Measurements from ENCODE around the gene C4A. TPM values are rescaled to one million over a fixed set of nuclear protein-coding genes. Genes with fewer than 3 reads are reported as not detected.
A peak's percentile ranks its signal among the peaks of the same experiment; 100 is the strongest.

The C4A gene
- total and polyA plus RNA-seq, 2 of the 13 experiments (the other 11 are each of a cell fraction or from before 2014, with no cell fraction given), result 165 to 478 TPM

DNA sequence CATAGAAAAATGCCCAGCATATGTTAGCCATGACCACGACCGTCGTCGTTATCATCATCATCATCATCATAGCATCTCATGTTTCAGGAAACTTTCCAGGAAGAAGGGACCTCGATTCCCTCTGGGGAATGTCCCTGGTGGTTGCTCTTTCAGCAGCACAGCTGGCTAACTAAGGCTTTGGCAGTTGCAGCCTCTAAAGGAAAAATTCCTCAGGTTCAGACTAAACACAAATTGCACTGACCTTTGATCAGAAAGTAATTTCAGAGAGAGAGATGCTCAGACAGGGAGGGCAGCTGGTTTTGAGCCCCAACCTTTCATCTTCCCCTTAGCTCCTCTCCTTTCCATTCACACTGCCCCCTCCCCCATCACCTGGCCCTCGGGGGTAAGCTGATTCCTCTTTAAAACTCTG, 41.6 kb upstream of the C4A start (continued):
- TF ChIP-seq, protein P1, sequence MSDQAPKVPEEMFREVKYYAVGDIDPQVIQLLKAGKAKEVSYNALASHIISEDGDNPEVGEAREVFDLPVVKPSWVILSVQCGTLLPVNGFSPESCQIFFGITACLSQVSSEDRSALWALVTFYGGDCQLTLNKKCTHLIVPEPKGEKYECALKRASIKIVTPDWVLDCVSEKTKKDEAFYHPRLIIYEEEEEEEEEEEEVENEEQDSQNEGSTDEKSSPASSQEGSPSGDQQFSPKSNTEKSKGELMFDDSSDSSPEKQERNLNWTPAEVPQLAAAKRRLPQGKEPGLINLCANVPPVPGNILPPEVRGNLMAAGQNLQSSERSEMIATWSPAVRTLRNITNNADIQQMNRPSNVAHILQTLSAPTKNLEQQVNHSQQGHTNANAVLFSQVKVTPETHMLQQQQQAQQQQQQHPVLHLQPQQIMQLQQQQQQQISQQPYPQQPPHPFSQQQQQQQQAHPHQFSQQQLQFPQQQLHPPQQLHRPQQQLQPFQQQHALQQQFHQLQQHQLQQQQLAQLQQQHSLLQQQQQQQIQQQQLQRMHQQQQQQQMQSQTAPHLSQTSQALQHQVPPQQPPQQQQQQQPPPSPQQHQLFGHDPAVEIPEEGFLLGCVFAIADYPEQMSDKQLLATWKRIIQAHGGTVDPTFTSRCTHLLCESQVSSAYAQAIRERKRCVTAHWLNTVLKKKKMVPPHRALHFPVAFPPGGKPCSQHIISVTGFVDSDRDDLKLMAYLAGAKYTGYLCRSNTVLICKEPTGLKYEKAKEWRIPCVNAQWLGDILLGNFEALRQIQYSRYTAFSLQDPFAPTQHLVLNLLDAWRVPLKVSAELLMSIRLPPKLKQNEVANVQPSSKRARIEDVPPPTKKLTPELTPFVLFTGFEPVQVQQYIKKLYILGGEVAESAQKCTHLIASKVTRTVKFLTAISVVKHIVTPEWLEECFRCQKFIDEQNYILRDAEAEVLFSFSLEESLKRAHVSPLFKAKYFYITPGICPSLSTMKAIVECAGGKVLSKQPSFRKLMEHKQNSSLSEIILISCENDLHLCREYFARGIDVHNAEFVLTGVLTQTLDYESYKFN (CRISPR knock-in tag; conservative IDR thresholded peaks at IDR 0.05), result peak; percentile 57
- TF ChIP-seq KDM6A (CRISPR knock-in tag; IDR thresholded peaks at IDR 0.05; ENCODE audit: low read depth), result 0 out of 2 replicates have a peak, but pooled peaks have one; percentile 14
- no peak for TF ChIP-seq SNRNP70 (IDR thresholded peaks at IDR 0.05; ENCODE audit: low read depth, low read length)
- no peak for TF ChIP-seq ZNF343 (CRISPR knock-in tag; IDR thresholded peaks at IDR 0.05)
- TF ChIP-seq, protein P2, sequence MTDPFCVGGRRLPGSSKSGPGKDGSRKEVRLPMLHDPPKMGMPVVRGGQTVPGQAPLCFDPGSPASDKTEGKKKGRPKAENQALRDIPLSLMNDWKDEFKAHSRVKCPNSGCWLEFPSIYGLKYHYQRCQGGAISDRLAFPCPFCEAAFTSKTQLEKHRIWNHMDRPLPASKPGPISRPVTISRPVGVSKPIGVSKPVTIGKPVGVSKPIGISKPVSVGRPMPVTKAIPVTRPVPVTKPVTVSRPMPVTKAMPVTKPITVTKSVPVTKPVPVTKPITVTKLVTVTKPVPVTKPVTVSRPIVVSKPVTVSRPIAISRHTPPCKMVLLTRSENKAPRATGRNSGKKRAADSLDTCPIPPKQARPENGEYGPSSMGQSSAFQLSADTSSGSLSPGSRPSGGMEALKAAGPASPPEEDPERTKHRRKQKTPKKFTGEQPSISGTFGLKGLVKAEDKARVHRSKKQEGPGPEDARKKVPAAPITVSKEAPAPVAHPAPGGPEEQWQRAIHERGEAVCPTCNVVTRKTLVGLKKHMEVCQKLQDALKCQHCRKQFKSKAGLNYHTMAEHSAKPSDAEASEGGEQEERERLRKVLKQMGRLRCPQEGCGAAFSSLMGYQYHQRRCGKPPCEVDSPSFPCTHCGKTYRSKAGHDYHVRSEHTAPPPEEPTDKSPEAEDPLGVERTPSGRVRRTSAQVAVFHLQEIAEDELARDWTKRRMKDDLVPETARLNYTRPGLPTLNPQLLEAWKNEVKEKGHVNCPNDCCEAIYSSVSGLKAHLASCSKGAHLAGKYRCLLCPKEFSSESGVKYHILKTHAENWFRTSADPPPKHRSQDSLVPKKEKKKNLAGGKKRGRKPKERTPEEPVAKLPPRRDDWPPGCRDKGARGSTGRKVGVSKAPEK (CRISPR knock-in tag; IDR thresholded peaks at IDR 0.05; ENCODE audit: borderline replicate concordance), result no peak
- TF ChIP-seq, protein P3, sequence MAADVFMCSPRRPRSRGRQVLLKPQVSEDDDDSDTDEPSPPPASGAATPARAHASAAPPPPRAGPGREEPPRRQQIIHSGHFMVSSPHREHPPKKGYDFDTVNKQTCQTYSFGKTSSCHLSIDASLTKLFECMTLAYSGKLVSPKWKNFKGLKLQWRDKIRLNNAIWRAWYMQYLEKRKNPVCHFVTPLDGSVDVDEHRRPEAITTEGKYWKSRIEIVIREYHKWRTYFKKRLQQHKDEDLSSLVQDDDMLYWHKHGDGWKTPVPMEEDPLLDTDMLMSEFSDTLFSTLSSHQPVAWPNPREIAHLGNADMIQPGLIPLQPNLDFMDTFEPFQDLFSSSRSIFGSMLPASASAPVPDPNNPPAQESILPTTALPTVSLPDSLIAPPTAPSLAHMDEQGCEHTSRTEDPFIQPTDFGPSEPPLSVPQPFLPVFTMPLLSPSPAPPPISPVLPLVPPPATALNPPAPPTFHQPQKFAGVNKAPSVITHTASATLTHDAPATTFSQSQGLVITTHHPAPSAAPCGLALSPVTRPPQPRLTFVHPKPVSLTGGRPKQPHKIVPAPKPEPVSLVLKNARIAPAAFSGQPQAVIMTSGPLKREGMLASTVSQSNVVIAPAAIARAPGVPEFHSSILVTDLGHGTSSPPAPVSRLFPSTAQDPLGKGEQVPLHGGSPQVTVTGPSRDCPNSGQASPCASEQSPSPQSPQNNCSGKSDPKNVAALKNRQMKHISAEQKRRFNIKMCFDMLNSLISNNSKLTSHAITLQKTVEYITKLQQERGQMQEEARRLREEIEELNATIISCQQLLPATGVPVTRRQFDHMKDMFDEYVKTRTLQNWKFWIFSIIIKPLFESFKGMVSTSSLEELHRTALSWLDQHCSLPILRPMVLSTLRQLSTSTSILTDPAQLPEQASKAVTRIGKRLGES (CRISPR knock-in tag; IDR thresholded peaks at IDR 0.05; ENCODE audit: borderline replicate concordance), result no peak
- TF ChIP-seq, protein P4, sequence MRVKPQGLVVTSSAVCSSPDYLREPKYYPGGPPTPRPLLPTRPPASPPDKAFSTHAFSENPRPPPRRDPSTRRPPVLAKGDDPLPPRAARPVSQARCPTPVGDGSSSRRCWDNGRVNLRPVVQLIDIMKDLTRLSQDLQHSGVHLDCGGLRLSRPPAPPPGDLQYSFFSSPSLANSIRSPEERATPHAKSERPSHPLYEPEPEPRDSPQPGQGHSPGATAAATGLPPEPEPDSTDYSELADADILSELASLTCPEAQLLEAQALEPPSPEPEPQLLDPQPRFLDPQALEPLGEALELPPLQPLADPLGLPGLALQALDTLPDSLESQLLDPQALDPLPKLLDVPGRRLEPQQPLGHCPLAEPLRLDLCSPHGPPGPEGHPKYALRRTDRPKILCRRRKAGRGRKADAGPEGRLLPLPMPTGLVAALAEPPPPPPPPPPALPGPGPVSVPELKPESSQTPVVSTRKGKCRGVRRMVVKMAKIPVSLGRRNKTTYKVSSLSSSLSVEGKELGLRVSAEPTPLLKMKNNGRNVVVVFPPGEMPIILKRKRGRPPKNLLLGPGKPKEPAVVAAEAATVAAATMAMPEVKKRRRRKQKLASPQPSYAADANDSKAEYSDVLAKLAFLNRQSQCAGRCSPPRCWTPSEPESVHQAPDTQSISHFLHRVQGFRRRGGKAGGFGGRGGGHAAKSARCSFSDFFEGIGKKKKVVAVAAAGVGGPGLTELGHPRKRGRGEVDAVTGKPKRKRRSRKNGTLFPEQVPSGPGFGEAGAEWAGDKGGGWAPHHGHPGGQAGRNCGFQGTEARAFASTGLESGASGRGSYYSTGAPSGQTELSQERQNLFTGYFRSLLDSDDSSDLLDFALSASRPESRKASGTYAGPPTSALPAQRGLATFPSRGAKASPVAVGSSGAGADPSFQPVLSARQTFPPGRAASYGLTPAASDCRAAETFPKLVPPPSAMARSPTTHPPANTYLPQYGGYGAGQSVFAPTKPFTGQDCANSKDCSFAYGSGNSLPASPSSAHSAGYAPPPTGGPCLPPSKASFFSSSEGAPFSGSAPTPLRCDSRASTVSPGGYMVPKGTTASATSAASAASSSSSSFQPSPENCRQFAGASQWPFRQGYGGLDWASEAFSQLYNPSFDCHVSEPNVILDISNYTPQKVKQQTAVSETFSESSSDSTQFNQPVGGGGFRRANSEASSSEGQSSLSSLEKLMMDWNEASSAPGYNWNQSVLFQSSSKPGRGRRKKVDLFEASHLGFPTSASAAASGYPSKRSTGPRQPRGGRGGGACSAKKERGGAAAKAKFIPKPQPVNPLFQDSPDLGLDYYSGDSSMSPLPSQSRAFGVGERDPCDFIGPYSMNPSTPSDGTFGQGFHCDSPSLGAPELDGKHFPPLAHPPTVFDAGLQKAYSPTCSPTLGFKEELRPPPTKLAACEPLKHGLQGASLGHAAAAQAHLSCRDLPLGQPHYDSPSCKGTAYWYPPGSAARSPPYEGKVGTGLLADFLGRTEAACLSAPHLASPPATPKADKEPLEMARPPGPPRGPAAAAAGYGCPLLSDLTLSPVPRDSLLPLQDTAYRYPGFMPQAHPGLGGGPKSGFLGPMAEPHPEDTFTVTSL (CRISPR knock-in tag; IDR thresholded peaks at IDR 0.05; ENCODE audit: borderline replicate concordance), result peak; percentile 50; the same call in 1 of the 2 replicates
- TF ChIP-seq EP300 (IDR thresholded peaks at IDR 0.05; ENCODE audit: low read depth in 2 of 2, low read length in 2 of 2), result no peak
- 0 out of 2 replicates have a peak, but pooled peaks have one; percentile 25 for TF ChIP-seq EP300 (CRISPR knock-in tag; IDR thresholded peaks at IDR 0.05; ENCODE audit: borderline replicate concordance)
- TF ChIP-seq, protein P5, sequence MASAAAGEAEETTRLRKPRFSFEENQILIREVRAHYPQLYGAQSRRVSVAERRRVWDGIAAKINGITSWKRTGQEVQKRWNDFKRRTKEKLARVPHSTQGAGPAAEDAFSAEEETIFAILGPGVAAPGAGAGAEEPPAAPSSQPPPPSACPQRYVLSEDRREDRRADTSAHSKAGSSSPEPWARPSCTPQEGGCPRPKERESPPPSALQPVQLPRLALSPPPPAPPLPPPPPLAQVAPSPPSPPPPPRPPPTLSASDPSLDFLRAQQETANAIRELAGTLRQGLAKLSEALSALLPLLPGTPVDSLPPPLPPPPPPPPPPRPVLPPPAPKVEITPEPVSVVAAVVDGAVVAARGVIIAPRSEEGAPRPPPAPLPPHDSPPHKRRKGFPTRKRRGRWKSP (CRISPR knock-in tag; IDR thresholded peaks at IDR 0.05), result no peak
- TF ChIP-seq, protein P6, sequence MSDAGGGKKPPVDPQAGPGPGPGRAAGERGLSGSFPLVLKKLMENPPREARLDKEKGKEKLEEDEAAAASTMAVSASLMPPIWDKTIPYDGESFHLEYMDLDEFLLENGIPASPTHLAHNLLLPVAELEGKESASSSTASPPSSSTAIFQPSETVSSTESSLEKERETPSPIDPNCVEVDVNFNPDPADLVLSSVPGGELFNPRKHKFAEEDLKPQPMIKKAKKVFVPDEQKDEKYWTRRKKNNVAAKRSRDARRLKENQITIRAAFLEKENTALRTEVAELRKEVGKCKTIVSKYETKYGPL (CRISPR knock-in tag; IDR thresholded peaks at IDR 0.05), result no peak

All from HepG2 (cell line).